Dermis blood vessel endothelial cell (primary cell): Measurements from ENCODE around the gene CNRIP1. TPM values are rescaled to one million over a fixed set of nuclear protein-coding genes. Genes with fewer than 3 reads are reported as not detected.
"Not testable (repeated sequence)": the region's sequence is repeated elsewhere in the genome, so short reads cannot be mapped to it uniquely, and the experiment has no call there.

Experiments
- DNase-seq: peaks from one replicate; pipeline ENCODE4 v3.0.0; 2010
- total RNA-seq: library from RNA; depleted of rRNA; stranded (reverse); fragments of >200 nt; gene quantifications from 2 replicates; pipeline ENCODE4 v1.2.3, GENCODE V29; 2014

CNRIP1 gene, protein sequence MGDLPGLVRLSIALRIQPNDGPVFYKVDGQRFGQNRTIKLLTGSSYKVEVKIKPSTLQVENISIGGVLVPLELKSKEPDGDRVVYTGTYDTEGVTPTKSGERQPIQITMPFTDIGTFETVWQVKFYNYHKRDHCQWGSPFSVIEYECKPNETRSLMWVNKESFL
- total RNA-seq = 45.3 and 52.3 TPM in 2 replicates

DNA sequence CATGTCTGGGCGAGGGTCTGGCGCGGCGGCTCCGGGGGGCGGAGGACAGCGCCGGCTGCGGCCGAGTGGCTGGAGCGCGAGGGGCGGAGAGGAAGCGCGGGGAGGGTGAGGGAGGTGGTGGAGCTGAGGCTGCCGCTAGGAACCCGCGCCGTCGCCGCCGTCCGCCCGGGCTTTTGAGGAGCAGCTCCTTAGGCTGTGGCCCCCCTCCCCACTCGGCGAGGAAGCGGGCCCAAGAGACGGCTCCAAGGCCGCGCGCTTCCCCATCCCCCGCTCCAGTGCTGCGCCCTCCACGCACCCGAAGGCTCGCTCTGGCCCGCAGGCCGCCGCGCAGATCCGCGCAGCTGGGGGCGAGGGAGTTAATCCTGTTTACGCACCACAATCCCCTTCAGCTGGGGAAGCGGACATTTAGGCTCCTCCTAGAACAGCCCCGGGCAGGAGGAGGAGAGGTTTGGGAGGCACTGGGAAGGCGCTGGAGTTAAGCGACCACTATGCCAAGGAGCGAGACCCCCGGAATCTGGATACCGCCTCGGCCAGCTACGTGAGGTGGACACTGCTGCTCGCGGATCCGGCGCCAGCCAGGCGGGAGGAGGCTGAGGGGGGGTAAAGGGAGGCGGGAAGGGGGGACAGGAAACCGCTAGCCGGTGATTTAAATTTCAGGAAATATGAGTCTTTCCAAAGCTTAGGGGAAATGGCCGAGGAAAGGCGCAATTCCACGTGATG, at the start of gene CNRIP1:
Gene CNRIP1, minus strand, starts transcription at position 552 of the 720 bp plus-strand sequence. Its CDS starts 549 bp downstream, at position 3.
- peak; percentile 92 for DNase-seq

DNA sequence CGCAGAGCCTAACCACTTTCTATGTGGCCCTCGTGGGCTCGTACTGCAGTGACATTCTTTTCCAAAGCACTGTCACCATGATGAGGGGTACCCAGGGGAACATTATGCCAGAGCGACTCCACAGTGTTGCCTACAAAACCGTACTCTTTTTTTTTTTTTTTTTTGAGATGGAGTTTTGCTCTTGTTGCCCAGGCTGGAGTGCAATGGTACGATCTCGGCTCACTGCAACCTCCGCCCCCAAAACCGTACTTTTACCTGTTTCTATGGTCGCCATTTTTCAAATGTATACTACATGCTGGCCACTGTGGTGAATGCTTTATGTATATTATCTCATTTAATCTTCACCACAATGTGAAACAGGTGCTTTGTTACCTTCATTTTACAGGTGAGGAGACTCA, 49.6 kb upstream of the CNRIP1 start:
- no peak for DNase-seq

DNA sequence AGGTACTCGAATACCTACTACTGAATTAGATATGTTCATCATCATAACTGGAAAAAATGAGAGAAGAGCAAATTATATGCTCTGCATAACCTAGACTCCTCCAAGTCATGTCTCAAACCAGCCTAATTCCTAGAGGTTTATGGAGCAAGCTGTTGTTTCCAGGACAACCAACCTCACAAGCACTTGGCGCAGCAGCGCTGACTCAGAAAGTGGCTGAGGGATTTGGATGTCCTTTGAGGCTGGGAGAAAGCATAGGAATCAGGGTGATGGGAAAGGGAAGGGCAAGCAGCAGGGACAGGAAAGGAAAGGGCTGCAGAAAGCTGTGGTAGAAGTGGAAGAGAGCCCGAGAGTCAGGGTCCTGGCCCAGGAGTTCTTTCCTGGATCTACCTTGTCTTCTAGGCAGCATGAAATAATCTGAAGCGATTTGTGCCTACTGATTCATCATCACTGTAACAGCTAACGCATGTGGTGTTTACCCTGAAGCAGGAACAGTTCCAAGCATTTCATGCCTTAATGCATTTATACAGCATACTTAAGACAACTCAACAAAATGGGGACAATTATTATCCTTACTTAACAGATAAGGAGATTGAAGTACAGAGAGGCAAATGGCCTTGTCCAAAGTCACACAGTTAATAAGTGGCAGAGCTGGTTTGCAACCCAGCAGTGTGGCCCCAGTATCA, 49.0 kb upstream of the CNRIP1 start:
- no peak for DNase-seq

DNA sequence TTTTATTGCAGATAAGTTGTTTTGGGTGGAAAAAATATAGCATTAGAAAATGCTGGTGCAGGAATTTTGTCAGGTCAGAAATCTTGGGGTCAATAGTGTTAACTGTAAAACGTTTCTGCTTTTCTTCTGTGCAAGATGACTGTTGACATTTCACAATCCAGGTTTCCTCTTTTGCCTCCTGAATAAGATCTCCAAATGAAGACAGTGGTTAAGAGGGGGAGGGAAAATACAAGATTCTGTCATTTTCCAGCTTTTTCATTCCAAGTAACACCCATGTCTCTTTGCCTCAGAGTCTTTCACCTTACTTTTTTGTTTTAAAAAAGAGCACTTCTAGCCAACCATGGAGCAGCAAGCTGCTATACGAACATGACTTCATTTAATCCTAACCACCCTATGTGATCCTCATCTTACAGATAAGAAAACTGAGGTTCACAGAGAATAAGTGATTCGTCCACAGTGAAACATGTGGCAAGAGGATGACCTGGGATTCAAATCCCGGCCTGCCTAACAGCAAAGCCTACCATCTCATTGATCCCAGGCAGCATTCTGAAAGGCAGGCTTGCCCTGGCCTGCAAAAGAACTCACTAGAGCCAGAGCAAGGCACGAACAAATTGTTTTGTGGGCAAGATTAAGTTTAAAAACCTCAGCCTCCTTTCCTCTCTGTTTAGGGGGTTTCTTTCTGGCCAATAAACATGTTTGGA, 48.4 kb upstream of the CNRIP1 start:
- no peak for DNase-seq

DNA sequence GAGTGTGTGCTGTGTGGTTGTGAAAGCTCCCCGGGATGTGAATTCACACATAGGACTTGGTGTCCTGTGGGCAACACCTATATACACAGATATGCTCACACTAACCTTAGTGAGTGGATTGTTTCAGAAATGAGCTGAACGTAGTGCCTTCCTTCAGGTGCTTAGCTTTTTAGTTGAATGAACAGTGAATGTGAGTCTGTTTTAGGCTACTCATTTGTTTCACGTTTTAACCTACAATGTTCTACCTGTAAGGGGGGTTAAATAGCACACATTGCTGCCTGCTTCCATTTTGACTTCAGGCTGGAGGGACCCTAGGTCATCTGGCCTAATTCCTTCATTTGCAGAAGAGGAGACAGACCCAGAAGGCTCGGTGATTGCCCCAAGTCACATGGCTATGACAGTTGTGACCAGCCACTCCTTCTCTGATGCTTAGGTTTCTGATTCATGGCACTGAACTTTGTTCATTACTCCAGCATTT, 46.4 kb upstream of the CNRIP1 start:
- no peak for DNase-seq

DNA sequence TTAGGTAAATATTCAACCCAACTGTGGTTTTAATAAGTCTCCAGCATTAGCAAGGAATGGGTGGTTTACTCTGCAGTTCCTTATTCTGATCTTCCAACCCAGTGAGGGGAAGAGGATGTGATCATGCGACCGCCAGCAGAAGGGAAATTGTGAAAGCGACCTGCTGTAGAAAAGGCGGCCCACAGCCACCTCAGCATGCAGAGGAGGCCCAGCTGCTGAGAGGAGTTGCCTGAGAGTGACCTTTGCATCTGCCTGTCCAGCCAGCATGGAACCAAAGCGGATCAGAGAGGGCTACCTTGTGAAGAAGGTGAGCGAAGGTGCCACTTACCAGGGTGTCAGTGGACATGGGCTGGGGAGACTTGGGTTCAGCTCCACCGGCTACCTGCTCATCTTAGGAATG, 45.3 kb upstream of the CNRIP1 start, which contains the start of gene PLEK:
Gene PLEK, plus strand, starts transcription at position 196 of the 400 bp plus-strand sequence. Its CDS starts 70 bp downstream, at position 266.
- DNase-seq = no peak

DNA sequence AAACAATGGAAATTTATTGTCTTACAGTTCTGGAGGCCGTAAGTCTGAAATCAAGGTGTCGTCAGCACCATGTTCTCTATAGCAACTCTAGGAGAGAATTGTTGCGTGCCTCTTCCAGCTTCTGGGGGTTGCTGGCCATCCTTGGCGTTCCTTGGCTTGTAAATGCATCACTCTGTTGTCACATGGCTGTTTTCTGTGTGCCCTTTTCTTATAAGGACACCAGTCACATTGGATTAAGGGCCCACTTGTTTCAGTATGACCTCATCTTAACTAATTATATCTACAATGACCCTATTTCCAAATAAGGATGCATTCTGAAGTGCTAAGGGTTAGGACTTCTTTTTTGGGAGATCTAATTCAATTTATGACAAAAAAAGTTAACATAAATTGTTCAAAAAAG, 44.0 kb upstream of the CNRIP1 start:
- no peak for DNase-seq

DNA sequence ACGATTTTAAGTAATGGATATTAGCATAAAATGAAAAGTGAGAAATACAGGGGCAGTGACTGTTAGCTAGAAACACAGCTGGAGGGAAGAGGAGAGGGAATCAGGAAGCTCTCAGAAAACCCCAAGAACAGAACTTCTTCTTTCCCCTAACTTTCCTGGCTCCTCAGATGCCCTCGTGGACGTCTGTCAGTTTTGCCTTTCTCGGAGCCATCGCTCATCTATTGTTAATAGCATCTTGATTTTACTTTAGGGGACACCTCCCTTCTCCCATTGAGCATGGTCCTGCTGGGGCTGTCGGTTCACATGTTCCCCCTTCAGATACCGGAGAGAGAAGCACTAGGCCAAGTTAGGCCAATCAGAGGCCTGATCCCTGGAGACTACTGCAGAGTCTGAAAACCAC, 43.0 kb upstream of the CNRIP1 start:
- DNase-seq = no peak

DNA sequence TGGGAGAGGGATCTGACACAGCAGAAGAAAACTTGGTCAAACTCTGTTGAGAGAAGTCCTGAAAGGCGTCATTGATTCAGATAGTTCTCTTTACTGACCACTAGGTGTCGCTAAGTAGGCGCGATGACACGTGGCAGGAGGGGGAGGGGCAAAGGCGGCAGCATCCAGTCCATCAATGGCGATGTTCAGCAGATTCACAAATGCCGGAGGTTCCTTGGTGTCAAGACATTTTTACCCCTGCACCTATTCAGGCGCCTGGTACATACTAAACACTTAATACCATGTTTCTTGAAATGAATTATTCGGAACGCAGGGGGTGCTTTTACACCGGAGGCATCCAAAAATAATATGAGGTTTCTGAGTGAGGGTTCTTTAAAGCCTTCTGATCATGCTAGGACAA, 42.3 kb upstream of the CNRIP1 start:
- peak; percentile 74 for DNase-seq

DNA sequence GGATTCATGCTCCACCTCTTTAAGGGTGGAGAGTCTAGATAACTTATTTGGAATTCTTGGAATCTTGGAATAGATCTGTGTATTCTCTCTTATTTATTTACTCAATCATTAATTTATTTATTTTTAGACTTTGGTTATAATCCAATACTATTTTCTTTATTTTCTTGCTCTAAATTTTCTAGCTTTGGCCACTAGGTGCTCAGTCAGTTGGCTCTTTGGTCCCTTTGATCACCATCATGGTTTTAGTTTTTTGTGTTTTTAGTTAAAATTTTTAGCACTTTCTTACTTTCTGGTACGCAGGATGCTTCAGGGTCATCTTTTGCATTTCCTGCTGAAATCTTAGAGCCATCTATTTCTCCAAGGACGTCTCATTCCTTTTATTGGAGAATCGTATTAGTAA, 40.1 kb upstream of the CNRIP1 start:
- no peak for DNase-seq

DNA sequence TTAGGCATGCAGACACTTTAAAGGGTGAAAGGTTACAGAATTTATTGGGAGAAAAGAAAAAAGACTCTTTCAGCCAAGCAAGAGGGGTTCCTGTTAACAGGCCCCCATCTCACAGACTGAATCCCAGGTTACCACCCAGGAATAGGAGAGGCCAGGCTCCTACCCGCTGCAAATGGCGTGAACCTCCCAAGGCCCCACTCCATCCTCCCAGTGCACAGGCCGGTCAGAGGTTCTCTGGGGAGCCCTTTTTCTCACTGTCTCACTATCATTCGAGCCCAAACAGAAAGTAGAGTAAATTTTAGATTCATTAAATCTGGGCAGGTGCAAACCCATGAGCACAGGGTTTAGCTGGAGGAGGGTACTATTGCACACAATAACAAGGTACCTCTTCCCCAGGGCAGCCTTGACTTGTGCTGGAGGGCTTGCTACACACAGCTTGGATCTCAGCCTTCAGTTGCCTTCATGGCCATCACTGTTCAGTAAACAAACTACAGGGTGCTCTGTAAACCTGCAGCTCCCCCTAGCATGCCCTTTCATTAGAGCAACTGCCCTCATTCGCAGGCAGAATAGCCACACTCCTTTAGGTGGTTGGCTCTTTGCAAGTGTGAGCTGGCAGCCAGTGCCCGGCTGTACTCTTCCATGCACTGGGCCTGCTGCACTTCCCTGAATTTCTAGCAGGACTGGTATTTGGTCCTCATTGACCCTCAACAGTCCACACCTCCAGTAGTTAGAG, 38.0 kb upstream of the CNRIP1 start:
- peak; percentile 70 for DNase-seq

DNA sequence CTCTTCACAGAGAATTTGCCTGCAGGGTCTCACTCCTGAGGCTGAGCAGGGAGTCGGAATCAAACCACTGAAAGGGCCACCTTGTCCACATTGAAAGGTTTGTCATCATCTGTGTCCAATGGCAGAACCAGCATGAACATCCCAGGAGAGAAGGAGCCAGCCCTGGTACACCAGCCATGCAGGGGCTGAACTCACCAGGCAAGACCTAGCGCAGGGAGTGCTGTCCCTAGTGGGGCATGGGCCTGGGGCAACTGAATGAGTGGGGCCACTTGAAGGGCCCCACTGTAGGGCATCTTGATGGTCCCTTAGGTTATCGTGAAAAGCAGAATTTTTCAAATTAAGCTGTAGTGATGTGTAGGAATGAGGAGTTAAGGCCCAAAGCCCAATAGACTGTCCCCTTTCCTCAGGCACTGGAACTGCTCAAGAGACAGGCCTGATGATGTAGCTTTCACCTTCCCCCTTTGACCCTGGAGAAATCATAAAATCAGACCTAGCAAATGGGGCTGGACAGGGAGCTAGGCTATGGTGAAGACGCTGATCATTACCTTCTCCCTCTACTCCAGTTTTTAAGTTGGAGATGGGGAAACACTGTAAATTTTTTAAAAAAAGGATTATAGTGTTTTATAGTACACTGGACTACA, 37.0 kb upstream of the CNRIP1 start:
- DNase-seq = no peak

DNA sequence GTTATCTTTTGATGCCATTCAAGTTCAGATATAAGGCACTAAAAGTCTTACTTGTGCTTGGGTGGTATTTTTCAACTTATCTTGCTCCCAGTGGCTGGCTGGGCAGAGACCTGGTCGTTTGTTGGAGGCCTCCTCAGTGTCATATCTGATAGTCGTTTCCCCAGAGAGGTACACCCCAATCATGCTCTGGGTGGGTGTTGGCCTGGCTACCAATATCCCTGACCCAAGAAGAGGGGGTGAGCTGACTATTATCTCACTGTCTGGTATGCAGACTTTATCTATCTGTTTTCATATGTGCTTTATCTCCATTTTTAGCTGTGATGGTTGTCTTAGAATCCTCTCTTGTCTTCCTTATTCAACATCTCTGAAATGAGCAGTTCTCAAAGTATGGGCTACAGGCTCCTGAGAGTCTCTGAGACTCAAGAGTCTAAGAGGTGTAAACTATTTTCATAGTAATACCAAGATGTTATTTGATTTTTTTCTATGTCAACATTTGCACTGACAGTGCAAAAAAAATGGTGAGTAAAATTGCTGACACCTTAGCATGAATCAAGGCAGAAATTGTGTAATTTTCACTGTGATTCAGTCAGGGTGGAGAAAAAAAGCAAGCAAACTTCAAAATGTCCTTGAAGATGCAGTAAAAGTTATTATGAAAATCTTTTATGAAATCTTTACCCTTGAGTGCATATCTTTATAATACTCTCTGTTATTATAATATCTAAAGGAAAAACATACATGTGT, 33.1 kb upstream of the CNRIP1 start:
- DNase-seq = no peak

DNA sequence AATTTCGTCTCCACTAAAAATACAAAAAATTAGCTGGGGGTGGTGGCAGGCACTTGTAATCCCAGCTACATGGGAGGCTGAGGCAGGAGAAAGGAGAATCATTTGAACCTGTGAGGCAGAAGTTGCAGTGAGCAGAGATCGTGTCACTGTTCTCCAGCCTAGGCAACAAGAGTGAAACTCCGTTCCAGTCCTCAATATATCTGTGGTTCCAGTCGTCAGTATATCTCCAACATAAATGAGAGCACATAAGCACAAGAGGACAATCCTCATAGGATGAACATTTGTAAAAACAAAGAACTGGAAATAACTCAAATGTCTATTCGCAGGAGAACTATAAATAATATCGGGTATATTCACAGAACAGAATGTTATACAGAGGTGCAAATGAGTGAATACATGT, 32.2 kb upstream of the CNRIP1 start:
- no peak for DNase-seq

DNA sequence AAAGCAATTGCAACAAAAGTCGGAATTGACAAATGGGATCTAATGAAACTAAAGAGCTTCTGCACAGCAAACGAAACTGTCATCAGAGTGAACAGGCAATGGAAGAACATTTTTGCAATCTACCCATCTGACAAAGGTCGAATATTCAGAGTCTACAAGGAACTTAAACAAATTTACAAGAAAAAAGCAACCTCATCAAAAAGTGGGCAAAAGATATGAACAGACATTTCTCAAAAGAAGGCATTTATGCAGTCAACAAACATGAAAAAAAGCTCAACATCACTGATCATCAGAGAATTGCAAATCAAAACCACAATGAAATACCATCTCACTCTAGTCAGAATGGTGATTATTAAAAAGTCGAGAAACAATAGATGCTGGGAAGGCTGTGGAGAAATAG, 29.3 kb upstream of the CNRIP1 start:
- not testable (repeated sequence) for DNase-seq

DNA sequence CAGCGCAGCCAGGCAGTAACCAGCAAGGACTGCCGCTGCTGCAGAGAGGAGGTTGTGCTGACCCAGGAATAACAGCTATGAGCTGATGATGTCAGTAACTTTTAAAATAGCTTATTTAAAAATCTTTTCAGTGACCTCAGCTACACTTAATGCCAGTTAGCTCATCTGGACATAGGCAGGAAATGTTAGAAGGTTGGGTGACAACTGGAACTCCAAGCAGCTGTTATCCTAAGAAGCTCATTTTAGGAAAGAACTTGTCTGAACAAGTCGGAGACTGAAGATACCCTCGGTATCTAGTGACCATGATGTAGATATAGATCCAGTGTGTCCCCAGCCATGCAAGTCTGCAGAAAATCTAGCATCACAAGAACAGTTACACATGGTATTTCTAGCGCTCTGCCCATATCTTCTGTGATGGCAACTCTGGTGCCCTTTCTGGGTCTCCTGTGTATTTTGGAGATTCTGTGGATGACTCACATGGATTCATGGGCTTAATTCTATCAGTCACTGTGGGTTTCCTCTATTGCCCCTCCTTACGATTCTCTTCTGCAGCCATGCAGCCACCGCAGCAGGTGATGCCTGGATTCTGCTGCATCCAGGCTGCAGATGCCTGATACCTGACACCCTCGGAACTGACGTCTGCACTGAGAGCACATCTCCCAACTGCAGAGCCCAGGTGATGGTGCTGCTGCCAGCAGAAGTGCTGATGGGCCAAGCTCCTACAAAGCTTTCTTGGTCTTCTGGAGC, 25.6 kb upstream of the CNRIP1 start:
- DNase-seq = no peak

DNA sequence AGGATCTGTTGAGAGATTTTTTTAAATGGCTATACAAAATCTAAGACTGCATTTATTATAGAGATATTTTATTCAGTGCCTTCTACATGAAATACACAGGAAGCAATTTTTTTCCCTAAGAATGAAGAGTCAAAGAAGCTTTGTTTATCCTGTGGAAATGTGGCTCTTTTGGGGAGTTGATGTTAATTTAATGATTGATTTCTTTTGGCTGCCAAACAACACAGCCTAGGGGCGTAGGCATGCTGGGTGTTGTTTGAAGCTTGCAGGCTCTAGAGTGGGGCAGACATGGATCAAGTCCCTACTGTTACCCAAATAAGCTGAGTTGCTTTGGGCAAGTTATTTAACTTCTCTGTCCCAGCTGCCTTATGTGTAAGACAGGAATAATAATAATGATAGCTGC, 24.3 kb upstream of the CNRIP1 start:
- no peak for DNase-seq

DNA sequence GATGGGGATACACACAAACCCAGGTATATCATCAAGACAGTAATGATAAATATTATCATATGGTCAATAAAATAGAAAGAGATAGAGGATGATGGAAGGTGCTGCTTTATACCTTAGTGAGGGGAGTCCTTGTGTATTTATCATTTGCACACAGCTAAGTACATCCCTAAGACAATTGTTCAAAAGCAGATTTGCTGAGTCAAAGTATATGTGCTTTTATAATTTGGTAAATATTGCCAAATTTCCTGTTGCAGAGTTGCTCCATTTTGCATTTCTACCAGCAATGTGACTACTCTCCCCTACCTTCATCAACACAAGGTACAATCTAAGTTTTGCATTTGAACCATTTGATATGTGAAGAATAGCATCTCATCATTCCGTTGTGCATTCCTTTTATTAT, 22.7 kb upstream of the CNRIP1 start:
- no peak for DNase-seq

DNA sequence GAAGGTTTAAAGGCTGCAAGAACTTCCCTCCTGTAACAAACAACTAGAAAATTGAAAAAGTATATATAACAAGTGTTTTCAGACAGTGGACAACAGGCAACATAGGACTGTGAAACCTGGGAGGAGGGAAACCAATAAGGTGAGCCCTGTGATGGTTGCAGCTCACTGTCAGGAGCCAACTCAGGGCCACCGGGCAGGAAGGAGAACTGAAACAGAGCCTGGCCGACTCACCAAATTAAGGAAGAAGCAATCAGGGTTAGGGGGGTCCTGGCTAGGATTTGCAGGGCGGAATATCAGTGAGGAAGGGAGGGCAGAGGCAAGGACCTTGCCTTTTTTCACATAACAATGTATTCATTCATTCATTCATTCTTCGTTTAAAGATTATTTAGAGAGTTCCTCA, 21.8 kb upstream of the CNRIP1 start:
- DNase-seq = no peak

DNA sequence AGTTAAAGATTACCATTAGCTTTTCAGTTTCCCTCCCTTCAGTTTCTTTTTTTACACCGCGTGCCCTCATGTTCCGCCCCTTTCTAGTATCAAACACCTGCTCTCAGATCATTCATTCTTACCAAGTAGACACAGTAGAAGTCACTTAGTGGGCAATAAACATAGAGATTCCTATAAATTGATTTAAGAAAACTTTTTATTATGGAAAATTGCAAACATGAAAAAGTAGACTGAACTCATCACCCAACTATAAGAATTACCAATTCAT, 21.2 kb upstream of the CNRIP1 start:
- no peak for DNase-seq
